ENCODE measurements around the gene DYNC1I1. TPM values are rescaled to one million over a fixed set of nuclear protein-coding genes. Genes with fewer than 3 reads are reported as not detected.
"Not testable (repeated sequence)": the region's sequence is repeated elsewhere in the genome, so short reads cannot be mapped to it uniquely, and the experiment has no call there.

The DYNC1I1 gene
- total RNA-seq, 4 donors from 2014 or later: 7.8 to 21.3 (median 11.6) TPM

GRCh38 chr7:95931460-95932232 is 159.3 kb downstream of the DYNC1I1 start:
- DNase-seq (no peak), ATAC-seq (no peak)
- H3K27ac ChIP-seq: no peak overlapping the region
- no peaks in the 10 kb centered on the region for H3K9me3 ChIP-seq
- TF ChIP-seq POLR2A (IDR thresholded peaks at IDR 0.05): no peak
- no peak for TF ChIP-seq CTCF (IDR thresholded peaks at IDR 0.05 in 4 of 5, conservative IDR thresholded peaks at IDR 0.05 in 1 of 5)
- in situ Hi-C loops (cut with MboI; ENCODE audit: low sequenced_read_pairs in 4 of 4) (no loop called here), intact Hi-C loops (cut with DNase I; ENCODE audit: low total_unique reads) (no loop called here)
- H3K4me3 ChIP-seq: no peak overlapping the region
- H3K4me1 ChIP-seq: peaks cover 10 to 17% of the 10 kb centered on the region in 2 donors
- no peaks in the 10 kb centered on the region for H3K27me3 ChIP-seq
- H3K36me3 ChIP-seq: no peaks in the 10 kb centered on the region

- Histone ChIP-seq H3K27me3 (no peaks in the 10 kb centered on the region), H3K9me3 (no peaks in the 10 kb centered on the region), H3K36me3 (no peaks in the 10 kb centered on the region), H3K4me1 (peaks cover 10 to 11% of the 10 kb centered on the region in 2 donors), H3K27ac (no peak overlapping the region), H3K4me3 (no peak overlapping the region)
- peak; percentile 33 to 77 for ATAC-seq
- intact Hi-C loops (cut with DNase I; ENCODE audit: low total_unique reads) (no loop called here), in situ Hi-C loops (cut with MboI; ENCODE audit: low sequenced_read_pairs in 4 of 4) (no loop called here)
- DNase-seq: no peak
- TF ChIP-seq POLR2A (IDR thresholded peaks at IDR 0.05): no peak
- no peak for TF ChIP-seq CTCF (IDR thresholded peaks at IDR 0.05 in 4 of 5, conservative IDR thresholded peaks at IDR 0.05 in 1 of 5)
Observed at GRCh38 chr7:95933618-95934017, 161.3 kb downstream of the DYNC1I1 start.

- H3K9me3 ChIP-seq; H3K27me3 ChIP-seq; DNase-seq; H3K27ac ChIP-seq; H3K4me1 ChIP-seq; ATAC-seq; H3K36me3 ChIP-seq; intact Hi-C loops (cut with DNase I; ENCODE audit: low total_unique reads); in situ Hi-C loops (cut with MboI; ENCODE audit: low sequenced_read_pairs in 4 of 4); H3K4me3 ChIP-seq: not testable (repeated sequence)
Observed at GRCh38 chr7:95944867-95945266, 172.5 kb downstream of the DYNC1I1 start.

GRCh38 chr7:95950698-95951097 is 178.3 kb downstream of the DYNC1I1 start:
- no peaks in the 10 kb centered on the region for H3K27me3 ChIP-seq
- H3K9me3 ChIP-seq: no peaks in the 10 kb centered on the region
- H3K4me1 ChIP-seq: no peaks in the 10 kb centered on the region
- H3K27ac ChIP-seq: no peak overlapping the region
- no peak overlapping the region for H3K4me3 ChIP-seq
- TF ChIP-seq CTCF (IDR thresholded peaks at IDR 0.05 in 4 of 5, conservative IDR thresholded peaks at IDR 0.05 in 1 of 5) (no peak), POLR2A (IDR thresholded peaks at IDR 0.05) (no peak)
- in situ Hi-C loops (cut with MboI; ENCODE audit: low sequenced_read_pairs in 4 of 4): no loop called here
- H3K36me3 ChIP-seq: no peaks in the 10 kb centered on the region
- intact Hi-C loops (cut with DNase I; ENCODE audit: low total_unique reads): no loop called here
- ATAC-seq (no peak), DNase-seq (no peak)

GRCh38 chr7:95951531-95951930 is 179.2 kb downstream of the DYNC1I1 start:
- Histone ChIP-seq H3K27me3 (no peaks in the 10 kb centered on the region), H3K27ac (no peak overlapping the region), H3K9me3 (no peaks in the 10 kb centered on the region), H3K4me1 (no peaks in the 10 kb centered on the region), H3K4me3 (no peak overlapping the region), H3K36me3 (no peaks in the 10 kb centered on the region)
- in situ Hi-C loops (cut with MboI; ENCODE audit: low sequenced_read_pairs in 4 of 4): no loop called here
- intact Hi-C loops (cut with DNase I; ENCODE audit: low total_unique reads): no loop called here
- ATAC-seq (no peak), DNase-seq (no peak)
- TF ChIP-seq POLR2A (IDR thresholded peaks at IDR 0.05) (no peak), CTCF (IDR thresholded peaks at IDR 0.05 in 4 of 5, conservative IDR thresholded peaks at IDR 0.05 in 1 of 5) (no peak)

Measured in gastrocnemius medialis (tissue), 4 donors.